Liver (tissue), 9 donors: ENCODE measurements around the gene TRIL. TPM values are rescaled to one million over a fixed set of nuclear protein-coding genes. Genes with fewer than 3 reads are reported as not detected.

Experiments used
- DNase-seq: peaks from one replicate; pipeline ENCODE4 v3.0.0-alpha.2; 2017; ENCODE audit warnings: low spot score
- H3K27ac ChIP-seq, 2 donors: one replicate each; pipeline ENCODE4 v1.7.0; 2013; ENCODE audit warnings: inconsistent platforms in 2 of 2, low read length in 2 of 2, control low read depth in 1 of 2, low read depth in 1 of 2, mild to moderate bottlenecking in 1 of 2
- H3K27me3 ChIP-seq, 4 donors: one replicate each; pipeline versions ENCODE4 v1.6.1 to v1.7.0; 2013; ENCODE audit warnings: low read length in 3 of 4, inconsistent platforms in 1 of 4, mild to moderate bottlenecking in 1 of 4, moderate library complexity in 1 of 4; ENCODE audit not compliant: control insufficient read depth in 4 of 4, insufficient read depth in 4 of 4
- H3K36me3 ChIP-seq, 4 donors: one replicate each; pipeline versions ENCODE4 v1.6.1 to v1.7.0; 2013; ENCODE audit warnings: low read length in 3 of 4, mild to moderate bottlenecking in 3 of 4, low read depth in 1 of 4, moderate library complexity in 1 of 4; ENCODE audit not compliant: control insufficient read depth in 4 of 4, insufficient read depth in 3 of 4
- H3K4me1 ChIP-seq, 4 donors: one replicate each; pipeline versions ENCODE4 v1.6.1 to v1.7.0; 2013; ENCODE audit warnings: low read length in 3 of 4, mild to moderate bottlenecking in 3 of 4, moderate library complexity in 1 of 4; ENCODE audit not compliant: control insufficient read depth in 4 of 4, insufficient read depth in 4 of 4
- H3K4me3 ChIP-seq, 3 donors: one replicate each; pipeline versions ENCODE4 v1.6.1 to v1.7.0; 2013; ENCODE audit warnings: low read length in 3 of 3, control low read depth in 1 of 3, low read depth in 1 of 3, mild to moderate bottlenecking in 1 of 3
- H3K9ac ChIP-seq, 2 donors: one replicate each; pipeline ENCODE4 v1.7.0; 2013; ENCODE audit warnings: low read length in 2 of 2, mild to moderate bottlenecking in 2 of 2, moderate library complexity in 2 of 2, control low read depth in 1 of 2, low read depth in 1 of 2
- H3K9me3 ChIP-seq, 4 donors: one replicate each; pipeline versions ENCODE4 v1.6.1 to v1.7.0; 2013; ENCODE audit warnings: low read length in 3 of 4; ENCODE audit not compliant: control insufficient read depth in 4 of 4
- FOXA2 ChIP-seq: IDR thresholded peaks from 2 replicates; pipeline ENCODE4 v1.6.1; 2016; ENCODE audit warnings: antibody characterized with exemption
- HNF4A ChIP-seq, 2 donors: conservative IDR thresholded peaks; 2 replicates each; pipeline ENCODE4 v1.6.1; 2016; ENCODE audit warnings: antibody characterized with exemption in 2 of 2, mild to moderate bottlenecking in 2 of 2
- HNF4G ChIP-seq: IDR thresholded peaks from 2 replicates; pipeline ENCODE4 v1.6.1; 2016; ENCODE audit warnings: antibody characterized with exemption
- NR2F2 ChIP-seq: IDR thresholded peaks from 2 replicates; pipeline ENCODE4 v1.6.1; 2016; ENCODE audit warnings: antibody characterized with exemption
- RAD21 ChIP-seq, 2 donors: IDR thresholded peaks; 2 replicates each; pipeline ENCODE4 v1.6.1; 2016; ENCODE audit warnings: antibody characterized with exemption in 2 of 2, mild to moderate bottlenecking in 2 of 2
- RXRA ChIP-seq, 2 donors: IDR thresholded peaks; 2 replicates each; pipeline ENCODE4 v1.6.1; 2017 to 2018; ENCODE audit warnings: antibody characterized with exemption in 2 of 2, mild to moderate bottlenecking in 1 of 2
- SP1 ChIP-seq: IDR thresholded peaks from 2 replicates; pipeline ENCODE4 v1.6.1; 2018; ENCODE audit warnings: antibody characterized with exemption, mild to moderate bottlenecking
- TAF1 ChIP-seq: conservative IDR thresholded peaks from 2 replicates; pipeline ENCODE4 v1.6.1; 2016; ENCODE audit warnings: antibody characterized with exemption, mild to moderate bottlenecking
- YY1 ChIP-seq: IDR thresholded peaks from 2 replicates; pipeline ENCODE4 v1.6.1; 2016; ENCODE audit warnings: antibody characterized with exemption, mild to moderate bottlenecking
- WGBS: extraction: QIAGEN DNeasy Blood & Tissue Kit; methylation state at CpG from one replicate; pipeline ENCODE4 v1.1.7; 2013; 5-methylcytosine and 5-hydroxymethylcytosine counted together
- polyA plus RNA-seq, 2 donors: library from polyadenylated mRNA; stranded (reverse) in 1 of 2; unstranded in 1 of 2; fragments of 200-250 nt in 1 of 2; fragments of >200 nt in 1 of 2; fragmentation: Nextera tagmentation in 1 of 2; extraction: Ambion mirVana in 1 of 2; gene quantifications; one replicate each; pipeline versions ENCODE4 v1.2.1 to v1.2.3, GENCODE V29; 2013 to 2015
- total RNA-seq, 2 donors: library from RNA; depleted of rRNA; stranded (reverse); fragments of >200 nt; gene quantifications; one replicate each; pipeline ENCODE4 v1.2.3, GENCODE V29; 2014
- TF ChIP-seq, protein P1 (sequence below): IDR thresholded peaks from 2 replicates; pipeline ENCODE4 v1.6.1; 2016; ENCODE audit warnings: antibody characterized with exemption
- TF ChIP-seq, protein P2 (sequence below): fragments of 150-350 bp; IDR thresholded peaks from 2 replicates; pipeline ENCODE4 v1.5.1; 2017; ENCODE audit warnings: improper control_type of control experiment, low read depth, low read length; ENCODE audit not compliant: missing input control
- TF ChIP-seq, protein P3 (sequence below): IDR thresholded peaks from 2 replicates; pipeline ENCODE4 v1.6.1; 2016; ENCODE audit warnings: antibody characterized with exemption
- TF ChIP-seq, protein P4 (sequence below): IDR thresholded peaks from 2 replicates; pipeline ENCODE4 v1.6.1; 2016; ENCODE audit warnings: antibody characterized with exemption
- donor health status: healthy.
- donor health status: healthy.
- donor health status: healthy.
- donor health status: healthy.
- donor health status: healthy.

The TRIL gene, protein sequence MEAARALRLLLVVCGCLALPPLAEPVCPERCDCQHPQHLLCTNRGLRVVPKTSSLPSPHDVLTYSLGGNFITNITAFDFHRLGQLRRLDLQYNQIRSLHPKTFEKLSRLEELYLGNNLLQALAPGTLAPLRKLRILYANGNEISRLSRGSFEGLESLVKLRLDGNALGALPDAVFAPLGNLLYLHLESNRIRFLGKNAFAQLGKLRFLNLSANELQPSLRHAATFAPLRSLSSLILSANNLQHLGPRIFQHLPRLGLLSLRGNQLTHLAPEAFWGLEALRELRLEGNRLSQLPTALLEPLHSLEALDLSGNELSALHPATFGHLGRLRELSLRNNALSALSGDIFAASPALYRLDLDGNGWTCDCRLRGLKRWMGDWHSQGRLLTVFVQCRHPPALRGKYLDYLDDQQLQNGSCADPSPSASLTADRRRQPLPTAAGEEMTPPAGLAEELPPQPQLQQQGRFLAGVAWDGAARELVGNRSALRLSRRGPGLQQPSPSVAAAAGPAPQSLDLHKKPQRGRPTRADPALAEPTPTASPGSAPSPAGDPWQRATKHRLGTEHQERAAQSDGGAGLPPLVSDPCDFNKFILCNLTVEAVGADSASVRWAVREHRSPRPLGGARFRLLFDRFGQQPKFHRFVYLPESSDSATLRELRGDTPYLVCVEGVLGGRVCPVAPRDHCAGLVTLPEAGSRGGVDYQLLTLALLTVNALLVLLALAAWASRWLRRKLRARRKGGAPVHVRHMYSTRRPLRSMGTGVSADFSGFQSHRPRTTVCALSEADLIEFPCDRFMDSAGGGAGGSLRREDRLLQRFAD
- total RNA-seq (under 1 TPM; 0.47 to 0.67 TPM), polyA plus RNA-seq (under 1 TPM; 0.06 to 0.23 TPM)

DNA sequence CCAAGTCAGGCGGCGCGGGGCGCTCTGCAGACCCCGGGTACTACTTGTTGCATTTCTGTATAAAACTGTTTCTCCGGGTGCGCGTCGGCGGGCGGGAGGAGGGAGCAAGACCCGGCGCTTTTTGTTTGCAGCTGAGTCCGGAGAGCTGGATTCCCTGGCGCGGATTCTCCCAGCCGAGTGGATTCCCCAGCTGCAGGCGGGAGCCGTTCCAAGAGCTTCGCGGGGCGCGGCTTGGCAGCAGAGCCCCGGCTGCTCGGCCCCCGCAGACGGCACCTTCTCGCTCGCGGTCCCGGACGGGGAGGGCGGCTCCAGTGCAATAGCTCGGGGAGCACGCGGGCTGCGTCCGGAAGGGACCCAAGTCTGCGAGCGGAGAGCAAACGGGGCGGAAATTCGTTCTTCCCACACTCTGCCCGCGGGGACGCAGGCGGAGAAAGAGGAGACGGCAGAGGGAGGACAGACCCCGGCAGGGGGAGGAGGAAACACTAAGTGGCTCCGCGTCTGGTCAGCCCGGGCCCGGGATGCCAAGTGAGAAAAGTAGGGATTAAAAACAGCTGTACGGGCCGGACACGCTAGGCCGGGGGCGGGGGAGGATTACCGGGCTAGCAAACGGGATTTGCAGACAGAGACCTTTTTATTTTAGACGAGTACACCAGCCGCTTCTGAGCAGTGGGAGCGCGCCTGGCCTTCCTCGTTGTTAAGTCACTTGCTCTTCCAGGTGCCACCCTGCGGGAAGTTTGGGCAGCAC is at the start of gene TRIL:
TSS of gene TRIL (minus strand) at position 96 of the 745 bp plus-strand sequence. CDS start 284 bp downstream, outside the sequence.
- Histone ChIP-seq H3K9ac (no peak within 1 kb of the TSS), H3K36me3 (no peaks in the 10 kb centered on the region), H3K4me1 (peaks cover 12 to 30% (median 22%) of the 10 kb centered on the region in 4 donors), H3K4me3 (peak within 1 kb of the TSS; percentile 41 to 61 (median 42)), H3K9me3 (peaks cover 0 to 14% (median 0%) of the 10 kb centered on the region in 4 donors), H3K27me3 (peaks cover 0 to 3% (median 0%) of the 10 kb centered on the region in 4 donors), H3K27ac (peak within 1 kb of the TSS in 1 of 2 donors; percentile 20)
- 22% methylated on average over 66 of the region's 66 CpGs for WGBS
- peak; percentile 39 for DNase-seq
- TF ChIP-seq SP1 = peak; percentile 21
- TF ChIP-seq, protein P1, sequence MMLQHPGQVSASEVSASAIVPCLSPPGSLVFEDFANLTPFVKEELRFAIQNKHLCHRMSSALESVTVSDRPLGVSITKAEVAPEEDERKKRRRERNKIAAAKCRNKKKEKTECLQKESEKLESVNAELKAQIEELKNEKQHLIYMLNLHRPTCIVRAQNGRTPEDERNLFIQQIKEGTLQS = no peak

DNA sequence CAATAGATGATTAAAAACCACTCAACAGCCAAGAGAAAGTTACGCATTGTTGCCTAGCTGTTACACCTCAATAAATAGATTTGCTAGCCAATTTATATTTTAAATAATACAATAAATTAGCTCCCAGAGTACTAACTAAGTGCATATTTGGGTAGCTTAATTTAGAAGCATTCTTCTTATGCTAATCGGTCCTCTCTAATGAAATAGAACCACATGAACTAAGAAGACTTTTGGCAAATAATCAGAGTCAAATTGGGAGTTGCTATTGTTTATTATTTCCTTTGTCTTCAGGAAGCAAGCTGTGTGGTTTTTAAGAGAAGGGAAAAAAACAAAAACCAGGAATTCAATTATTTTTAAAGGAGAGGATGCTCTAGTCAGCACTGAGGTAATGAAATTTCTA is 49.0 kb upstream of the TRIL start:
- H3K27ac ChIP-seq = no peak overlapping the region
- 89% methylated on average over 2 of the region's 2 CpGs for WGBS

More for the DNA sequence above, 49.0 kb upstream of the TRIL start:
- Histone ChIP-seq H3K4me1 (no peaks in the 10 kb centered on the region), H3K9ac (no peak overlapping the region), H3K9me3 (no peaks in the 10 kb centered on the region), H3K27me3 (no peaks in the 10 kb centered on the region), H3K36me3 (no peaks in the 10 kb centered on the region), H3K4me3 (no peak overlapping the region)
- no peak for DNase-seq
- TF ChIP-seq HNF4A (conservative IDR thresholded peaks at IDR 0.05) (no peak), NR2F2 (no peak), RAD21 (IDR thresholded peaks at IDR 0.05) (no peak), YY1 (no peak), TAF1 (no peak), FOXA2 (no peak), RXRA (IDR thresholded peaks at IDR 0.05) (no peak), HNF4G (no peak), SP1 (no peak)
- TF ChIP-seq, protein P2, sequence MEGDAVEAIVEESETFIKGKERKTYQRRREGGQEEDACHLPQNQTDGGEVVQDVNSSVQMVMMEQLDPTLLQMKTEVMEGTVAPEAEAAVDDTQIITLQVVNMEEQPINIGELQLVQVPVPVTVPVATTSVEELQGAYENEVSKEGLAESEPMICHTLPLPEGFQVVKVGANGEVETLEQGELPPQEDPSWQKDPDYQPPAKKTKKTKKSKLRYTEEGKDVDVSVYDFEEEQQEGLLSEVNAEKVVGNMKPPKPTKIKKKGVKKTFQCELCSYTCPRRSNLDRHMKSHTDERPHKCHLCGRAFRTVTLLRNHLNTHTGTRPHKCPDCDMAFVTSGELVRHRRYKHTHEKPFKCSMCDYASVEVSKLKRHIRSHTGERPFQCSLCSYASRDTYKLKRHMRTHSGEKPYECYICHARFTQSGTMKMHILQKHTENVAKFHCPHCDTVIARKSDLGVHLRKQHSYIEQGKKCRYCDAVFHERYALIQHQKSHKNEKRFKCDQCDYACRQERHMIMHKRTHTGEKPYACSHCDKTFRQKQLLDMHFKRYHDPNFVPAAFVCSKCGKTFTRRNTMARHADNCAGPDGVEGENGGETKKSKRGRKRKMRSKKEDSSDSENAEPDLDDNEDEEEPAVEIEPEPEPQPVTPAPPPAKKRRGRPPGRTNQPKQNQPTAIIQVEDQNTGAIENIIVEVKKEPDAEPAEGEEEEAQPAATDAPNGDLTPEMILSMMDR = no peak
- TF ChIP-seq, protein P3, sequence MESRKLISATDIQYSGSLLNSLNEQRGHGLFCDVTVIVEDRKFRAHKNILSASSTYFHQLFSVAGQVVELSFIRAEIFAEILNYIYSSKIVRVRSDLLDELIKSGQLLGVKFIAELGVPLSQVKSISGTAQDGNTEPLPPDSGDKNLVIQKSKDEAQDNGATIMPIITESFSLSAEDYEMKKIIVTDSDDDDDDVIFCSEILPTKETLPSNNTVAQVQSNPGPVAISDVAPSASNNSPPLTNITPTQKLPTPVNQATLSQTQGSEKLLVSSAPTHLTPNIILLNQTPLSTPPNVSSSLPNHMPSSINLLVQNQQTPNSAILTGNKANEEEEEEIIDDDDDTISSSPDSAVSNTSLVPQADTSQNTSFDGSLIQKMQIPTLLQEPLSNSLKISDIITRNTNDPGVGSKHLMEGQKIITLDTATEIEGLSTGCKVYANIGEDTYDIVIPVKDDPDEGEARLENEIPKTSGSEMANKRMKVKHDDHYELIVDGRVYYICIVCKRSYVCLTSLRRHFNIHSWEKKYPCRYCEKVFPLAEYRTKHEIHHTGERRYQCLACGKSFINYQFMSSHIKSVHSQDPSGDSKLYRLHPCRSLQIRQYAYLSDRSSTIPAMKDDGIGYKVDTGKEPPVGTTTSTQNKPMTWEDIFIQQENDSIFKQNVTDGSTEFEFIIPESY = no peak
- TF ChIP-seq, protein P4, sequence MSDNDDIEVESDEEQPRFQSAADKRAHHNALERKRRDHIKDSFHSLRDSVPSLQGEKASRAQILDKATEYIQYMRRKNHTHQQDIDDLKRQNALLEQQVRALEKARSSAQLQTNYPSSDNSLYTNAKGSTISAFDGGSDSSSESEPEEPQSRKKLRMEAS = no peak
- TF ChIP-seq, protein P1 = no peak
